K562 (cell line): ENCODE results near the gene SPAG4. TPM values are rescaled to one million over a fixed set of nuclear protein-coding genes. Genes with fewer than 3 reads are reported as not detected.

Source experiments
- FOXK2 ChIP-seq, 2 experiments: fragments of 450-650 bp; IDR thresholded peaks in 1 of 2; conservative IDR thresholded peaks in 1 of 2; 2 replicates each; pipeline ENCODE4 v1.6.1; 2016; ENCODE audit warnings: low read depth in 2 of 2, mild to moderate bottlenecking in 1 of 2
- MYC ChIP-seq, 2 experiments: fragments of 250-450 bp in 1 of 2; sonication (Bioruptor Pico) in 1 of 2; IDR thresholded peaks; 2 replicates each; pipeline versions ENCODE4 v1.5.1 to v1.6.1; 2012 to 2021; ENCODE audit warnings: low read depth in 2 of 2, borderline replicate concordance in 1 of 2, improper control_type of control experiment in 1 of 2, low read length in 1 of 2, mild to moderate bottlenecking in 1 of 2, moderate library complexity in 1 of 2
- NR4A1 ChIP-seq, 2 experiments: fragments of 250-450 bp in 1 of 2; fragments of 450-650 bp in 1 of 2; sonication (Bioruptor Pico) in 1 of 2; IDR thresholded peaks; 2 replicates each; pipeline versions ENCODE4 v1.4.0 to v1.6.1; 2016 to 2020; ENCODE audit warnings: mild to moderate bottlenecking in 2 of 2, missing compliant biosample characterization in 1 of 2, missing genetic modification characterization in 1 of 2, moderate library complexity in 1 of 2
- SRSF7 ChIP-seq: fragments of 200-400 bp; formaldehyde crosslinking; optimal IDR thresholded peaks from 2 replicates; pipeline ENCODE3; 2017; ENCODE audit warnings: mild to moderate bottlenecking, low read depth, low read length
- ZNF77 ChIP-seq: fragments of 250-450 bp; sonication (Bioruptor Pico); IDR thresholded peaks from 2 replicates; pipeline ENCODE4 v1.5.0; 2020
- ZNF830 ChIP-seq: fragments of 250-450 bp; sonication (Bioruptor Pico); IDR thresholded peaks from 2 replicates; pipeline ENCODE4 v1.5.0; 2021; ENCODE audit warnings: mild to moderate bottlenecking
- polyA plus RNA-seq, 8 experiments: library from polyadenylated mRNA; depleted of rRNA in 4 of 8; stranded (reverse) in 5 of 8; unstranded in 3 of 8; fragments of >200 nt; fragmentation: Nextera tagmentation in 2 of 8; fragmentation: Illumina TruSeq in 1 of 8; extraction: Ambion mirVana in 2 of 8; extraction: Trizol in 1 of 8; gene quantifications; 2 replicates each; pipeline versions ENCODE4 v1.2.1 to v1.2.3, GENCODE V29; 2011 to 2014; ENCODE audit warnings: inconsistent platforms in 1 of 8, missing spikeins in 1 of 8
- total RNA-seq, 7 experiments: library from RNA; depleted of rRNA in 6 of 7; stranded (reverse); fragments of >200 nt in 6 of 7; fragmentation: Illumina TruSeq in 2 of 7; extraction: Trizol in 2 of 7; gene quantifications; 2 replicates each; pipeline versions ENCODE4 v1.2.1 to v1.2.3, GENCODE V29; 2011 to 2021; ENCODE audit warnings: low replicate concordance in 1 of 7
- TF ChIP-seq, protein P1 (sequence below): sonication (generic); formaldehyde crosslinking; IDR thresholded peaks from 2 replicates; pipeline ENCODE4 v1.8.0; 2023; ENCODE audit warnings: missing genetic modification reagents, mild to moderate bottlenecking, borderline replicate concordance
- TF ChIP-seq, protein P2 (sequence below): fragments of 450-650 bp; formaldehyde crosslinking; IDR thresholded peaks from 2 replicates; pipeline ENCODE4 v1.4.0; 2022; ENCODE audit warnings: mild to moderate bottlenecking, moderate library complexity
- TF ChIP-seq, protein P3 (sequence below), 2 experiments: fragments of 450-650 bp; IDR thresholded peaks; 2 replicates each; pipeline ENCODE4 v1.6.1; 2016; ENCODE audit warnings: mild to moderate bottlenecking in 2 of 2, borderline replicate concordance in 1 of 2, low read depth in 1 of 2, moderate library complexity in 1 of 2

The SPAG4 gene
- total and polyA plus RNA-seq, 9 of the 15 experiments (the other 6 are each of a cell fraction or from before 2014, with no cell fraction given) = 1.6 to 11.4 (median 4.6) TPM

DNA sequence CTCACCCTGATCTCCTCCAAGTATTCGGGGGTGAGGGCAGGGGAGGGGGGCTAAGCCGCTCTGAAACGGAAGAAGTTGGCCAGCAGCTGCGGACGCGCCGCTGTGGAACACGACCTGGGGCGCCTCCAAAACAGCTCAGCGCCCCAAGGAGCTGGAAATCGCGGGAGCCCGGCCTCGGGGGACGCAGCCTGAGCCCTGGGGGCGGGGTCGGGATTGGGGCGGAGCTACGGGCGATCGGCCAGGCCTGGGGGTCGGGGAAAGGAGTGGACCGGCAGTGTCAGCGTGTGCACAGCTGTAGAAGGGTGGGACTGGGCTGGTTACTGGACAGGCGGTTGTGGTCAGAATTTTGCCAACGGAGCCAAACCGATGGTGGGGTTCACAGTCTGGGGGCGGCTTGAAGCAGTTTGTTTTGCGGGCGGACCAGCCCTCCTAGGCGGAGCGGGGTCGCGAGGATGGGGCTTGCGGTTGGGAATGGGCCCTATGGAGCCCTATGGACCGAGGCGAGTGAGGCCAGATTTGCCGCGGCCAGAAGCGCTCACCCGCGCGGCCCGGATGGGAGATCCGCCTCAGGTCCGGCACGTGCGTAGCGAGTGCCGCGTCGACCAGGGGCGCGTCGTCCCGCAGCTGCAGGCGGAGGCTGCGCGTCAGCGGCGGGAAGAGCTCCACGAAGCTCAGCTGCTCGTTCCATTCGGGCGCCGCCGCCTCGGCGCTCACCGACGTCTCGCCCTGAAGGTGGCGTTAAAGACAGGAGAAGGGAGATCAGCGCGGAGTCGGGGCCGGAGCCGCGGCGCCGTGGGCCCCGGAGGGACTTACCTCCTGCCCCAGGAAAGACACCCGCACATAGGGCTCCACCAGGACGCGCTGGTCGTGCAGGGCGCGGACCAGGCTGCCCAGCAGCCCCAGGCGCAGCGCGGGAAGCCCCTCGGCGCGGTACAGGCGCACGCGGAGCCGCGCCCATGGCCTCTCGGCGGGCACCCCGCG lies 14.3 kb upstream of the SPAG4 start (continued):
- no peak for TF ChIP-seq NR4A1 (CRISPR knock-in tag; IDR thresholded peaks at IDR 0.05)
- 0 out of 2 replicates have a peak, but pooled peaks have one; percentile 33 for TF ChIP-seq NR4A1 (tag; IDR thresholded peaks at IDR 0.05)
- TF ChIP-seq FOXK2 (conservative IDR thresholded peaks at IDR 0.05 in 1 of 2, IDR thresholded peaks at IDR 0.05 in 1 of 2; ENCODE audit: low read depth in 2 of 2) = no peak
- TF ChIP-seq, protein P1, sequence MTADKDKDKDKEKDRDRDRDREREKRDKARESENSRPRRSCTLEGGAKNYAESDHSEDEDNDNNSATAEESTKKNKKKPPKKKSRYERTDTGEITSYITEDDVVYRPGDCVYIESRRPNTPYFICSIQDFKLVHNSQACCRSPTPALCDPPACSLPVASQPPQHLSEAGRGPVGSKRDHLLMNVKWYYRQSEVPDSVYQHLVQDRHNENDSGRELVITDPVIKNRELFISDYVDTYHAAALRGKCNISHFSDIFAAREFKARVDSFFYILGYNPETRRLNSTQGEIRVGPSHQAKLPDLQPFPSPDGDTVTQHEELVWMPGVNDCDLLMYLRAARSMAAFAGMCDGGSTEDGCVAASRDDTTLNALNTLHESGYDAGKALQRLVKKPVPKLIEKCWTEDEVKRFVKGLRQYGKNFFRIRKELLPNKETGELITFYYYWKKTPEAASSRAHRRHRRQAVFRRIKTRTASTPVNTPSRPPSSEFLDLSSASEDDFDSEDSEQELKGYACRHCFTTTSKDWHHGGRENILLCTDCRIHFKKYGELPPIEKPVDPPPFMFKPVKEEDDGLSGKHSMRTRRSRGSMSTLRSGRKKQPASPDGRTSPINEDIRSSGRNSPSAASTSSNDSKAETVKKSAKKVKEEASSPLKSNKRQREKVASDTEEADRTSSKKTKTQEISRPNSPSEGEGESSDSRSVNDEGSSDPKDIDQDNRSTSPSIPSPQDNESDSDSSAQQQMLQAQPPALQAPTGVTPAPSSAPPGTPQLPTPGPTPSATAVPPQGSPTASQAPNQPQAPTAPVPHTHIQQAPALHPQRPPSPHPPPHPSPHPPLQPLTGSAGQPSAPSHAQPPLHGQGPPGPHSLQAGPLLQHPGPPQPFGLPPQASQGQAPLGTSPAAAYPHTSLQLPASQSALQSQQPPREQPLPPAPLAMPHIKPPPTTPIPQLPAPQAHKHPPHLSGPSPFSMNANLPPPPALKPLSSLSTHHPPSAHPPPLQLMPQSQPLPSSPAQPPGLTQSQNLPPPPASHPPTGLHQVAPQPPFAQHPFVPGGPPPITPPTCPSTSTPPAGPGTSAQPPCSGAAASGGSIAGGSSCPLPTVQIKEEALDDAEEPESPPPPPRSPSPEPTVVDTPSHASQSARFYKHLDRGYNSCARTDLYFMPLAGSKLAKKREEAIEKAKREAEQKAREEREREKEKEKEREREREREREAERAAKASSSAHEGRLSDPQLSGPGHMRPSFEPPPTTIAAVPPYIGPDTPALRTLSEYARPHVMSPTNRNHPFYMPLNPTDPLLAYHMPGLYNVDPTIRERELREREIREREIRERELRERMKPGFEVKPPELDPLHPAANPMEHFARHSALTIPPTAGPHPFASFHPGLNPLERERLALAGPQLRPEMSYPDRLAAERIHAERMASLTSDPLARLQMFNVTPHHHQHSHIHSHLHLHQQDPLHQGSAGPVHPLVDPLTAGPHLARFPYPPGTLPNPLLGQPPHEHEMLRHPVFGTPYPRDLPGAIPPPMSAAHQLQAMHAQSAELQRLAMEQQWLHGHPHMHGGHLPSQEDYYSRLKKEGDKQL (CRISPR knock-in tag) = peak; percentile 38; the same call in 1 of the 2 replicates
- TF ChIP-seq, protein P2, sequence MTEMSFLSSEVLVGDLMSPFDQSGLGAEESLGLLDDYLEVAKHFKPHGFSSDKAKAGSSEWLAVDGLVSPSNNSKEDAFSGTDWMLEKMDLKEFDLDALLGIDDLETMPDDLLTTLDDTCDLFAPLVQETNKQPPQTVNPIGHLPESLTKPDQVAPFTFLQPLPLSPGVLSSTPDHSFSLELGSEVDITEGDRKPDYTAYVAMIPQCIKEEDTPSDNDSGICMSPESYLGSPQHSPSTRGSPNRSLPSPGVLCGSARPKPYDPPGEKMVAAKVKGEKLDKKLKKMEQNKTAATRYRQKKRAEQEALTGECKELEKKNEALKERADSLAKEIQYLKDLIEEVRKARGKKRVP (CRISPR knock-in tag) = no peak
- TF ChIP-seq, protein P3, sequence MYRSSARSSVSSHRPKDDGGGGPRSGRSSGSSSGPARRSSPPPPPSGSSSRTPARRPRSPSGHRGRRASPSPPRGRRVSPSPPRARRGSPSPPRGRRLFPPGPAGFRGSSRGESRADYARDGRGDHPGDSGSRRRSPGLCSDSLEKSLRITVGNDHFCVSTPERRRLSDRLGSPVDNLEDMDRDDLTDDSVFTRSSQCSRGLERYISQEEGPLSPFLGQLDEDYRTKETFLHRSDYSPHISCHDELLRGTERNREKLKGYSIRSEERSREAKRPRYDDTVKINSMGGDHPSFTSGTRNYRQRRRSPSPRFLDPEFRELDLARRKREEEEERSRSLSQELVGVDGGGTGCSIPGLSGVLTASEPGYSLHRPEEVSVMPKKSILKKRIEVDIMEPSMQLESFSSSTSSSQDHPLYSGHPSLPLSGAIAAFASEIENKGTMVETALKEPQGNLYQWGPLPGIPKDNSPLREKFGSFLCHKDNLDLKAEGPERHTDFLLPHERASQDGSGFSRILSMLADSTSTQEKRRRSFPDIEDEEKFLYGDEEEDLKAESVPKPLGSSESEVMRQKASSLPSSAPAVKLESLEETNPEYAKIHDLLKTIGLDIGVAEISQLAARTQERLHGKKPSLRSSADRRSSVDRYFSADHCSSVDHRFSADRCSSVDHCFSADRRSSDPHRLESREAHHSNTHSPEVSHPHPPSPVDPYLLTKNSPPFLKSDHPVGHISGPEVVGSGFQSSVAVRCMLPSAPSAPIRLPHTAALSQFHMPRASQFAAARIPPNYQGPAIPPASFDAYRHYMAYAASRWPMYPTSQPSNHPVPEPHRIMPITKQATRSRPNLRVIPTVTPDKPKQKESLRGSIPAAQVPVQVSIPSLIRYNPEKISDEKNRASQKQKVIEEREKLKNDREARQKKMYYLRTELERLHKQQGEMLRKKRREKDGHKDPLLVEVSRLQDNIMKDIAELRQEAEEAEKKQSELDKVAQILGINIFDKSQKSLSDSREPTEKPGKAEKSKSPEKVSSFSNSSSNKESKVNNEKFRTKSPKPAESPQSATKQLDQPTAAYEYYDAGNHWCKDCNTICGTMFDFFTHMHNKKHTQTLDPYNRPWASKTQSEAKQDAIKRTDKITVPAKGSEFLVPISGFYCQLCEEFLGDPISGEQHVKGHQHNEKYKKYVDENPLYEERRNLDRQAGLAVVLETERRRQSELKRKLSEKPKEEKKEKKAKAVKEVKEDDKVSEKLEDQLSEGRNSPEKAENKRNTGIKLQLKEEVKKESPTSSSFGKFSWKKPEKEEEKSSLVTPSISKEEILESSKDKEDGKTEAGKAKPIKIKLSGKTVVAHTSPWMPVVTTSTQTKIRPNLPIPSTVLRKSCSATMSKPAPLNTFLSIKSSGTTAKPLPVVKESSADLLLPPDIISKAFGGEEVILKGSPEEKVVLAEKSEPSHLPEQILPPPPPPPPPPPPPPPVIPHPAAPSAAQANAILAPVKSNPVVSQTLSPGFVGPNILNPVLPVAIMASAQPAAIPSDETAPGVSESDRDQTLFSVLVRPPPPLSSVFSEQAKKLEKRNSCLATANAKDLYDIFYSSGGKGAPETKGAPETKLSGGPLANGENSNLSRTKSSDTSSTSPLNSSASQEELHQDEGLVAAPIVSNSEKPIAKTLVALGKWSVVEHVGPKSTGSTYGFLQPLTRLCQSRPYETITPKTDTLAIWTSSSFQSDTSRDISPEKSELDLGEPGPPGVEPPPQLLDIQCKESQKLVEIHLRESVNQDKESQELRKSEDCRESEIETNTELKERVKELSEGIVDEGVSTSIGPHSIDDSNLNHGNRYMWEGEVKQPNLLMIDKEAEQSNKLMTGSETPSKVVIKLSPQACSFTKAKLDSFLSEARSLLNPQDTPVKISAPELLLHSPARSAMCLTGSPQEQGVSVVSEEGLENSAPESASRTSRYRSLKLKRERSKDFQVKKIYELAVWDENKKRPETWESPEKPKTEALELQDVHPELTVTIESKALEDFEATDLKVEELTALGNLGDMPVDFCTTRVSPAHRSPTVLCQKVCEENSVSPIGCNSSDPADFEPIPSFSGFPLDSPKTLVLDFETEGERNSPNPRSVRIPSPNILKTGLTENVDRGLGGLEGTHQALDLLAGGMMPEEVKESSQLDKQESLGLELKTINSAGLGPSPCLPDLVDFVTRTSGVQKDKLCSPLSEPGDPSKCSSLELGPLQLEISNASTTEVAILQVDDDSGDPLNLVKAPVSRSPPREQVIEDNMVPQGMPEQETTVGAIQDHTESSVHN (IDR thresholded peaks at IDR 0.05; ENCODE audit: borderline replicate concordance in 1 of 2, low read depth in 1 of 2) = no peak
- TF ChIP-seq ZNF77 (CRISPR knock-in tag) = no peak
- TF ChIP-seq ZNF830 (CRISPR knock-in tag) = no peak
- TF ChIP-seq MYC (IDR thresholded peaks at IDR 0.05; ENCODE audit: low read depth, low read length) = peak; percentile 55; the same call in 1 of the 2 replicates
- TF ChIP-seq MYC (CRISPR knock-in tag; IDR thresholded peaks at IDR 0.05; ENCODE audit: borderline replicate concordance, low read depth) = no peak
- TF ChIP-seq SRSF7 = no peak
